H1 (cell line): Measurements from ENCODE around the gene LCN10. TPM values are rescaled to one million over a fixed set of nuclear protein-coding genes. Genes with fewer than 3 reads are reported as not detected.

ENCODE experiments used
- CTCF ChIA-PET: fragments of 300-600 bp; sonication (Branson Sonifier 250); formaldehyde crosslinking; loops from one replicate; lab custom pipeline; 2021; ENCODE audit not compliant: partially characterized antibody; lab: Charles Lee
- POLR2A ChIA-PET: fragments of 300-600 bp; sonication (Branson Sonifier 250); formaldehyde crosslinking; loops from one replicate; lab custom pipeline; 2021; ENCODE audit warnings: inconsistent platforms; ENCODE audit not compliant: partially characterized antibody; lab: Charles Lee
- DNase-seq, 2 experiments: peaks; one replicate each; pipeline versions ENCODE4 v3.0.0 to v3.0.0-alpha.2; 2010 to 2022; ENCODE audit warnings: low spot score in 2 of 2, low read depth in 1 of 2, mixed read lengths in 1 of 2
- FAIRE-seq: peaks from 2 replicates; lab custom pipeline; 2011; peaks lifted over from hg19 to GRCh38; lab: Jason Lieb, UNC
- H2AFZ ChIP-seq: 2 replicates; pipeline ENCODE4 v1.8.1; 2012; ENCODE audit warnings: low read length, inconsistent platforms
- H2AK5ac ChIP-seq: 2 replicates; pipeline ENCODE4 v1.6.1; 2013; ENCODE audit warnings: low read depth, low read length
- H2BK120ac ChIP-seq: replicated peaks from 2 replicates; pipeline ENCODE3; 2013; ENCODE audit warnings: low read depth, low read length, inconsistent platforms
- H2BK12ac ChIP-seq: 2 replicates; pipeline ENCODE4 v1.6.1; 2013; ENCODE audit warnings: low read depth, low read length
- H2BK15ac ChIP-seq: 2 replicates; pipeline ENCODE4 v1.6.1; 2013; ENCODE audit warnings: low read length
- H2BK20ac ChIP-seq: 2 replicates; pipeline ENCODE4 v1.6.1; 2013; ENCODE audit warnings: low read length
- H2BK5ac ChIP-seq: 2 replicates; pipeline ENCODE4 v1.6.1; 2013; ENCODE audit warnings: low read depth, low read length
- H3K14ac ChIP-seq: 2 replicates; pipeline ENCODE4 v1.6.1; 2013; ENCODE audit warnings: inconsistent platforms; ENCODE audit not compliant: insufficient read length
- H3K18ac ChIP-seq: 2 replicates; pipeline ENCODE4 v1.6.1; 2013; ENCODE audit warnings: low read length; ENCODE audit errors: extremely low read depth
- H3K23ac ChIP-seq: 2 replicates; pipeline ENCODE4 v1.6.1; 2013; ENCODE audit warnings: inconsistent platforms; ENCODE audit not compliant: insufficient read length
- H3K23me2 ChIP-seq: 2 replicates; pipeline ENCODE4 v1.6.1; 2013; ENCODE audit warnings: low read depth, low read length
- H3K27ac ChIP-seq: 2 replicates; pipeline ENCODE4 v1.6.1; 2011; ENCODE audit warnings: low read depth, low read length, inconsistent platforms
- H3K27me3 ChIP-seq, 4 experiments: replicated peaks in 1 of 4; 1 replicate in 1 of 4; 2 replicates in 3 of 4; pipeline versions ENCODE4 v1.6.1 to v1.8.1; 2011 to 2013; ENCODE audit warnings: low read length in 3 of 4, mild to moderate bottlenecking in 3 of 4, inconsistent platforms in 2 of 4, mixed read lengths in 2 of 4, moderate library complexity in 1 of 4; ENCODE audit not compliant: control insufficient read depth in 3 of 4, insufficient read depth in 3 of 4; ENCODE audit errors: extremely low read depth in 1 of 4
- H3K36me3 ChIP-seq, 4 experiments: 2 replicates each; pipeline versions ENCODE4 v1.6.1 to v1.8.1; 2011 to 2013; ENCODE audit warnings: mild to moderate bottlenecking in 4 of 4, low read length in 3 of 4, moderate library complexity in 2 of 4, control low read depth in 1 of 4, inconsistent platforms in 1 of 4; ENCODE audit not compliant: insufficient read depth in 4 of 4, control insufficient read depth in 2 of 4
- H3K4ac ChIP-seq: replicated peaks from 2 replicates; pipeline ENCODE3; 2013; ENCODE audit warnings: low read length, low read depth, mixed read lengths, inconsistent platforms; ENCODE audit not compliant: insufficient read length
- H3K4me1 ChIP-seq, 4 experiments: replicated peaks in 1 of 4; 1 replicate in 1 of 4; 2 replicates in 3 of 4; pipeline versions ENCODE4 v1.6.1 to v1.8.1; 2011 to 2013; ENCODE audit warnings: low read length in 3 of 4, inconsistent platforms in 2 of 4, mixed read lengths in 1 of 4; ENCODE audit not compliant: insufficient read depth in 4 of 4, control insufficient read depth in 3 of 4
- H3K4me2 ChIP-seq, 2 experiments: 2 replicates each; pipeline versions ENCODE4 v1.6.1 to v1.8.1; 2011 to 2013; ENCODE audit warnings: low read depth in 2 of 2, low read length in 2 of 2, control low read depth in 1 of 2, inconsistent platforms in 1 of 2, mild to moderate bottlenecking in 1 of 2; ENCODE audit not compliant: insufficient read depth in 1 of 2
- H3K4me3 ChIP-seq, 4 experiments: fragments of 200-600, 300-600 bp in 1 of 4; sonication (generic), shearing (Covaris generic), sonication (Bioruptor Twin) in 1 of 4; 2 replicates each; pipeline versions ENCODE4 v1.5.1 to v1.8.1; 2011 to 2016; ENCODE audit warnings: low read length in 4 of 4, low read depth in 3 of 4, control low read depth in 2 of 4, inconsistent platforms in 2 of 4, mild to moderate bottlenecking in 2 of 4, mixed read lengths in 1 of 4, moderate library complexity in 1 of 4; ENCODE audit not compliant: insufficient read depth in 2 of 4; ENCODE audit errors: extremely low read depth in 1 of 4
- H3K56ac ChIP-seq: replicated peaks from 2 replicates; pipeline ENCODE3; 2013; ENCODE audit warnings: low read depth, mild to moderate bottlenecking, mixed read lengths, low read length, inconsistent platforms; ENCODE audit not compliant: insufficient read length
- H3K79me1 ChIP-seq: 2 replicates; pipeline ENCODE4 v1.6.1; 2013; ENCODE audit warnings: low read depth, low read length, control low read depth
- H3K79me2 ChIP-seq, 2 experiments: 2 replicates each; pipeline versions ENCODE4 v1.6.1 to v1.8.1; 2012 to 2013; ENCODE audit warnings: low read length in 2 of 2, mild to moderate bottlenecking in 2 of 2, inconsistent platforms in 1 of 2; ENCODE audit not compliant: insufficient read depth in 2 of 2, control insufficient read depth in 1 of 2
- H3K9ac ChIP-seq, 4 experiments: replicated peaks in 1 of 4; 1 replicate in 1 of 4; 2 replicates in 3 of 4; pipeline versions ENCODE4 v1.6.1 to v1.8.1; 2011 to 2013; ENCODE audit warnings: low read depth in 3 of 4, low read length in 3 of 4, control low read depth in 2 of 4, mild to moderate bottlenecking in 2 of 4, moderate library complexity in 2 of 4, inconsistent platforms in 1 of 4; ENCODE audit errors: extremely low read depth in 1 of 4
- H3K9me3 ChIP-seq, 2 experiments: 2 replicates each; pipeline versions ENCODE4 v1.6.1 to v1.8.1; 2012 to 2013; ENCODE audit warnings: mild to moderate bottlenecking in 2 of 2, moderate library complexity in 2 of 2, control low read depth in 1 of 2, inconsistent platforms in 1 of 2, low read depth in 1 of 2, low read length in 1 of 2, mixed read lengths in 1 of 2; ENCODE audit not compliant: insufficient read depth in 2 of 2
- H4K20me1 ChIP-seq, 2 experiments: replicated peaks in 1 of 2; 2 replicates each; pipeline versions ENCODE3 to v1.8.1; 2011 to 2013; ENCODE audit warnings: inconsistent platforms in 2 of 2, low read length in 2 of 2, mild to moderate bottlenecking in 1 of 2; ENCODE audit not compliant: insufficient read depth in 2 of 2, control insufficient read depth in 1 of 2
- H4K5ac ChIP-seq: 2 replicates; pipeline ENCODE4 v1.6.1; 2013; ENCODE audit warnings: low read length, low read depth, mixed read lengths, inconsistent platforms; ENCODE audit not compliant: insufficient read length
- H4K8ac ChIP-seq: 2 replicates; pipeline ENCODE4 v1.8.0; 2013; ENCODE audit warnings: mild to moderate bottlenecking, moderate library complexity, low read length, inconsistent platforms; ENCODE audit not compliant: insufficient read depth; ENCODE audit errors: extremely low read depth
- H4K91ac ChIP-seq: replicated peaks from 2 replicates; pipeline ENCODE3; 2013; ENCODE audit warnings: low read length, mixed read lengths, inconsistent platforms; ENCODE audit not compliant: insufficient read length
- CREB1 ChIP-seq: IDR thresholded peaks from 2 replicates; pipeline ENCODE4 v1.6.1; 2012; ENCODE audit warnings: inconsistent platforms
- EP300 ChIP-seq, 2 experiments: IDR thresholded peaks; 1 replicate in 1 of 2; 2 replicates in 1 of 2; pipeline ENCODE4 v1.6.1; 2011 to 2012; ENCODE audit warnings: low read depth in 2 of 2, low read length in 2 of 2, mild to moderate bottlenecking in 2 of 2, borderline replicate concordance in 1 of 2, inconsistent platforms in 1 of 2, moderate library complexity in 1 of 2
- EZH2 ChIP-seq: fragments of 200-600 bp; sonication (generic); IDR thresholded peaks from 2 replicates; pipeline ENCODE4 v1.7.1; 2012; ENCODE audit warnings: low read depth, mild to moderate bottlenecking, moderate library complexity, low read length, inconsistent platforms; ENCODE audit not compliant: severe bottlenecking
- GABPA ChIP-seq: IDR thresholded peaks from 2 replicates; pipeline ENCODE4 v1.6.1; 2011; ENCODE audit warnings: mild to moderate bottlenecking, low read length, moderate library complexity, borderline replicate concordance; ENCODE audit not compliant: insufficient read depth
- KDM4A ChIP-seq: IDR thresholded peaks from one replicate; pipeline ENCODE4 v1.7.1; 2012; ENCODE audit warnings: low read depth, mild to moderate bottlenecking, moderate library complexity, low read length, inconsistent platforms; ENCODE audit not compliant: severe bottlenecking
- POU5F1 ChIP-seq: IDR thresholded peaks from 2 replicates; pipeline ENCODE4 v1.6.1; 2011; ENCODE audit warnings: low read depth, mild to moderate bottlenecking, low read length, moderate library complexity
- SIX5 ChIP-seq: IDR thresholded peaks from 2 replicates; pipeline ENCODE4 v1.6.1; 2011; ENCODE audit warnings: mild to moderate bottlenecking, low read depth, low read length
- SUZ12 ChIP-seq: fragments of 200-600 bp; sonication (generic); IDR thresholded peaks from 2 replicates; pipeline ENCODE4 v1.6.1; 2012; ENCODE audit warnings: mild to moderate bottlenecking, inconsistent platforms, low read length, moderate library complexity, mixed read lengths
- WGBS, 2 experiments: shearing (Covaris generic) in 1 of 2; methylation state at CpG; one replicate each; pipeline versions ENCODE4 v1.1.6 to v1.1.7; 2013 to 2015; ENCODE audit warnings: low lambda C conversion rate in 2 of 2, mixed read lengths in 2 of 2, inconsistent platforms in 1 of 2, low coverage in 1 of 2, missing lambda C conversion rate in 1 of 2; ENCODE audit not compliant: insufficient replicate concordance in 2 of 2, insufficient coverage in 1 of 2, insufficient read length in 1 of 2; ENCODE audit errors: extremely low coverage in 1 of 2, missing lambda C conversion rate in 1 of 2; 5-methylcytosine and 5-hydroxymethylcytosine counted together
- polyA plus RNA-seq, 7 experiments: library from polyadenylated mRNA; depleted of rRNA in 3 of 7; stranded (reverse) in 5 of 7; unstranded in 2 of 7; fragments of >200 nt in 5 of 7; fragments of 200-250 nt in 2 of 7; gene quantifications; 1 replicate in 5 of 7; 2 replicates in 1 of 7; 4 replicates in 1 of 7; pipeline versions ENCODE4 v1.2.1 to v1.2.3, GENCODE V29; 2011 to 2013; ENCODE audit warnings: missing spikeins in 2 of 7, mixed read lengths in 2 of 7
- total RNA-seq: library from RNA; stranded (reverse); fragmentation: NEBNext Ultra II Directional; extraction: Animal tissue kit (Norgen Biotek cat#: 25700); gene quantifications from 2 replicates; pipeline ENCODE4 v1.2.1, GENCODE V29; 2021
- TF ChIP-seq, protein P1 (sequence below), 3 experiments: IDR thresholded peaks; 1 replicate in 2 of 3; 2 replicates in 1 of 3; pipeline versions ENCODE4 v1.5.1 to v1.6.1; 2011; ENCODE audit warnings: low read length in 3 of 3, mild to moderate bottlenecking in 3 of 3, inconsistent platforms in 2 of 3, low read depth in 1 of 3, moderate library complexity in 1 of 3; ENCODE audit not compliant: insufficient read depth in 1 of 3; ENCODE audit errors: control extremely low read depth in 1 of 3

LCN10 gene
- total and polyA plus RNA-seq, 2 of the 8 experiments (the other 6 are each of a cell fraction or from before 2014, with no cell fraction given), result 2.6 to 2.8 TPM

- no peak for FAIRE-seq
- Histone ChIP-seq H2BK20ac (no peak overlapping the region), H2AFZ (no peak overlapping the region), H2BK5ac (no peak overlapping the region), H3K4ac (peak overlapping the region; percentile 38), H2BK15ac (no peak overlapping the region), H3K36me3 (no peaks in the 10 kb centered on the region), H3K9ac (no peak overlapping the region), H4K20me1 (no peaks in the 10 kb centered on the region), H4K91ac (no peak overlapping the region), H3K4me3 (0 out of 8 replicates have a peak overlapping the region, but pooled peaks of 1 of the 4 experiments have one; percentile 43), H3K4me1 (peaks cover 0 to 16% (median 12%) of the 10 kb centered on the region in 4 experiments; a peak in 4 of 7 replicates), H3K4me2 (peak overlapping the region in 1 of 2 experiments; percentile 45; a peak in 3 of 4 replicates), H3K9me3 (no peaks in the 10 kb centered on the region), H3K56ac (no peak overlapping the region), H4K5ac (no peak overlapping the region), H3K14ac (no peak overlapping the region), H3K23ac (no peak overlapping the region), H2AK5ac (no peak overlapping the region), H2BK120ac (no peak overlapping the region), H3K27ac (no peak overlapping the region), H4K8ac (peak overlapping the region; percentile 68; the same call in 1 of the 2 replicates), H3K79me1 (no peaks in the 10 kb centered on the region), H3K79me2 (no peaks in the 10 kb centered on the region), H3K23me2 (no peaks in the 10 kb centered on the region), H3K18ac (no peak overlapping the region), H3K27me3 (no peaks in the 10 kb centered on the region), H2BK12ac (no peak overlapping the region)
- 47% methylated on average over 29 of the region's 32 CpGs; no CpG with 5 or more reads in 1 of the 2 experiments for WGBS, 2 experiments
- CTCF ChIA-PET, result interaction anchor here (0.5 to 3.6 kb wide), 25 partner anchors 8 to 332 kb away, joined by 3 to 21 read pairs (median 4); partner anchors contain the start of gene DIPK1B
- DNase-seq, result peak in 1 of 2 experiments; percentile 90
- POLR2A ChIA-PET, result interaction anchor here (0.7 to 0.8 kb wide), 2 partner anchors 21 to 23 kb away, joined by 3 read pairs; no protein-coding TSS in a partner anchor
- TF ChIP-seq CREB1, result 0 out of 2 replicates have a peak, but pooled peaks have one; percentile 22
- TF ChIP-seq POU5F1, result no peak
- peak; percentile 71 for TF ChIP-seq GABPA
- no peak for TF ChIP-seq SUZ12
- TF ChIP-seq SIX5, result no peak
- TF ChIP-seq KDM4A, result no peak
- TF ChIP-seq, protein P1, sequence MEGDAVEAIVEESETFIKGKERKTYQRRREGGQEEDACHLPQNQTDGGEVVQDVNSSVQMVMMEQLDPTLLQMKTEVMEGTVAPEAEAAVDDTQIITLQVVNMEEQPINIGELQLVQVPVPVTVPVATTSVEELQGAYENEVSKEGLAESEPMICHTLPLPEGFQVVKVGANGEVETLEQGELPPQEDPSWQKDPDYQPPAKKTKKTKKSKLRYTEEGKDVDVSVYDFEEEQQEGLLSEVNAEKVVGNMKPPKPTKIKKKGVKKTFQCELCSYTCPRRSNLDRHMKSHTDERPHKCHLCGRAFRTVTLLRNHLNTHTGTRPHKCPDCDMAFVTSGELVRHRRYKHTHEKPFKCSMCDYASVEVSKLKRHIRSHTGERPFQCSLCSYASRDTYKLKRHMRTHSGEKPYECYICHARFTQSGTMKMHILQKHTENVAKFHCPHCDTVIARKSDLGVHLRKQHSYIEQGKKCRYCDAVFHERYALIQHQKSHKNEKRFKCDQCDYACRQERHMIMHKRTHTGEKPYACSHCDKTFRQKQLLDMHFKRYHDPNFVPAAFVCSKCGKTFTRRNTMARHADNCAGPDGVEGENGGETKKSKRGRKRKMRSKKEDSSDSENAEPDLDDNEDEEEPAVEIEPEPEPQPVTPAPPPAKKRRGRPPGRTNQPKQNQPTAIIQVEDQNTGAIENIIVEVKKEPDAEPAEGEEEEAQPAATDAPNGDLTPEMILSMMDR (IDR thresholded peaks at IDR 0.05; ENCODE audit: control extremely low read depth in 1 of 3, insufficient read depth in 1 of 3, low read depth in 1 of 3, low read length in 3 of 3), result peak in 2 of 3 experiments; percentile 79 to 89; a peak in 3 of 4 replicates
- no peak for TF ChIP-seq EZH2
- no peak for TF ChIP-seq EP300 (IDR thresholded peaks at IDR 0.05; ENCODE audit: borderline replicate concordance in 1 of 2, low read depth in 2 of 2, low read length in 2 of 2)
These were observed 48.4 kb downstream of the LCN10 start for GRCh38 chr9:136694163-136694871.
